T-cell (primary cell): ENCODE data around the gene TMSB15B. TPM values are rescaled to one million over a fixed set of nuclear protein-coding genes. Genes with fewer than 3 reads are reported as not detected.
"Not testable (repeated sequence)": the region's sequence is repeated elsewhere in the genome, so short reads cannot be mapped to it uniquely, and the experiment has no call there.

ENCODE experiments used
- ATAC-seq, 4 experiments: fragments of 200-7000 bp in 3 of 4; fragments of 150-1000 bp in 1 of 4; cut with Tn5 transposase; replicated peaks in 1 of 4; 1 replicate in 3 of 4; 2 replicates in 1 of 4; pipeline ENCODE4 v1.10.0; 2021; ENCODE audit warnings: moderate library complexity in 3 of 4, mild to moderate bottlenecking in 2 of 4, moderate number of reproducible peaks in 1 of 4
- CTCF ChIA-PET, 2 donors: fragments of 300-600 bp; sonication (Branson Sonifier 250); formaldehyde crosslinking; loops; one replicate each; lab custom pipeline; 2022; ENCODE audit warnings: antibody characterized with exemption in 2 of 2; lab: Charles Lee
- POLR2A ChIA-PET, 2 donors: fragments of 300-600 bp; sonication (Branson Sonifier 250); formaldehyde crosslinking; loops; one replicate each; lab custom pipeline; 2022; ENCODE audit warnings: antibody characterized with exemption in 2 of 2; lab: Charles Lee
- DNase-seq, 35 experiments: peaks; one replicate each; pipeline versions ENCODE4 v3.0.0 to v3.0.0-alpha.2; 2013 to 2023
- H3K27ac ChIP-seq: one replicate; pipeline ENCODE4 v1.5.1; 2013; ENCODE audit warnings: low read length
- H3K27me3 ChIP-seq, 2 experiments: replicated peaks in 1 of 2; 1 replicate in 1 of 2; 2 replicates in 1 of 2; pipeline versions ENCODE4 v1.6.1 to v1.7.0; 2013; ENCODE audit warnings: low read length in 1 of 2, mixed read lengths in 1 of 2; ENCODE audit not compliant: control insufficient read depth in 2 of 2, insufficient read depth in 2 of 2; ENCODE audit errors: extremely low read depth in 1 of 2
- H3K36me3 ChIP-seq, 2 donors: 1 replicate in 1 of 2; 2 replicates in 1 of 2; pipeline versions ENCODE4 v1.6.1 to v1.7.0; 2013; ENCODE audit warnings: low read length in 1 of 2; ENCODE audit not compliant: control insufficient read depth in 2 of 2, insufficient read depth in 1 of 2; ENCODE audit errors: extremely low read depth in 1 of 2
- H3K4me1 ChIP-seq, 2 experiments: 1 replicate in 1 of 2; 2 replicates in 1 of 2; pipeline versions ENCODE4 v1.6.1 to v1.7.0; 2013; ENCODE audit warnings: low read length in 2 of 2, mixed read lengths in 1 of 2; ENCODE audit not compliant: insufficient read depth in 2 of 2, control insufficient read depth in 1 of 2; ENCODE audit errors: extremely low read depth in 1 of 2
- H3K4me3 ChIP-seq, 2 donors: 1 replicate in 1 of 2; 2 replicates in 1 of 2; pipeline versions ENCODE4 v1.5.1 to v1.7.0; 2013; ENCODE audit warnings: mild to moderate bottlenecking in 2 of 2, low read length in 1 of 2, moderate library complexity in 1 of 2; ENCODE audit not compliant: control insufficient read depth in 1 of 2; ENCODE audit errors: extremely low read depth in 1 of 2
- H3K9me3 ChIP-seq: 2 replicates; pipeline ENCODE4 v1.7.0; 2013
- H3K27ac Mint-ChIP-seq, 2 donors: one replicate each; pipeline ENCODE4 v1.8.0; 2020 to 2021; ENCODE audit warnings: mild to moderate bottlenecking in 2 of 2, mixed read lengths in 2 of 2
- H3K27me3 Mint-ChIP-seq, 2 donors: one replicate each; pipeline ENCODE4 v1.8.0; 2021 to 2022; ENCODE audit warnings: mixed read lengths in 2 of 2
- H3K36me3 Mint-ChIP-seq: one replicate; pipeline ENCODE4 v1.8.0; 2021; ENCODE audit warnings: mixed read lengths
- H3K4me1 Mint-ChIP-seq, 3 donors: one replicate each; pipeline ENCODE4 v1.8.0; 2020 to 2022; ENCODE audit warnings: mixed read lengths in 3 of 3, mild to moderate bottlenecking in 1 of 3
- H3K4me3 Mint-ChIP-seq, 3 donors: one replicate each; pipeline ENCODE4 v1.8.0; 2020 to 2022; ENCODE audit warnings: mild to moderate bottlenecking in 3 of 3, mixed read lengths in 3 of 3, moderate library complexity in 3 of 3
- H3K9me3 Mint-ChIP-seq, 3 donors: one replicate each; pipeline ENCODE4 v1.8.0; 2020 to 2022; ENCODE audit warnings: mixed read lengths in 3 of 3
- WGBS: methylation state at CpG from one replicate; pipeline ENCODE4 v1.1.5; 2013; ENCODE audit warnings: missing lambda C conversion rate; ENCODE audit not compliant: insufficient coverage; 5-methylcytosine and 5-hydroxymethylcytosine counted together
- total RNA-seq, 35 experiments: library from RNA in 6 of 35; stranded (reverse) in 6 of 35; fragments of 120-200 nt in 1 of 35; gene quantifications; one replicate each; pipeline versions ENCODE4 v1.2.1 to v1.2.4 and lab custom pipeline; 2013 to 2026

Gene TMSB15B
- total RNA-seq, 5 donors from 2014 or later (not counting 1 experiment from before 2014, with no cell fraction given) = 4.1 to 9.1 (median 5.0) TPM

GRCh38 chrX:103920515-103920914 is 41.9 kb upstream of the TMSB15B start:
- CTCF ChIA-PET, H3K36me3 Mint-ChIP-seq, H3K4me3 ChIP-seq, H3K9me3 Mint-ChIP-seq, H3K36me3 ChIP-seq, POLR2A ChIA-PET, H3K9me3 ChIP-seq, H3K27me3 ChIP-seq: not testable (repeated sequence)
- no CpG with 5 or more reads among the region's 3 CpGs for WGBS
- H3K27me3 Mint-ChIP-seq = peaks cover 0 to 11% of the 10 kb centered on the region in 2 donors
- H3K4me1 Mint-ChIP-seq = peaks cover 20 to 31% (median 21%) of the 10 kb centered on the region in 3 donors
- Histone ChIP-seq H3K27ac (peak overlapping the region; percentile 68), H3K4me1 (peaks cover 2 to 21% of the 10 kb centered on the region in 2 experiments)
- H3K27ac Mint-ChIP-seq = peak overlapping the region; percentile 8 to 58
- peak overlapping the region in 1 of 3 donors; percentile 22 for H3K4me3 Mint-ChIP-seq
- ATAC-seq = peak in 1 of 4 experiments; percentile 25
- DNase-seq = peak in 1 of 35 experiments; percentile 14

DNA sequence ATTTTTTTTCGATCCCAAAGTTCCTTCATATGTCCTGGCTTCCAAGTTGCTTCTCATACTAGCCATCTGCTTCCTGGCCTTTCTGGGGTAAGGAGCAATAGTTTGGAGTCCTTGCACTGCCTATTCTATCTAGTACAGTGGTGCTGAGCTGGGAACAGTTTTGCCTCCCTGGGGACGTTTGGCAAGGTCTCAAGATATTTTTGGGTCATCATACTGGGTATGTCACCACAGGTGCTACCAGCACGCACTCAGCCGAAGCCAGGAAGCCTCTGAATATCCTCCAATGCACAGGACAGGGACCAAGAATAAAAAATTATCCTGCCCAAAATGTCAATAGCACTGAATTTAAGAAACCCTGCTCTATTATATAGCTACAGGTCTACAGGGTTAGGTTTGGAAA is 35.4 kb upstream of the TMSB15B start:
- CTCF ChIA-PET = no interaction called here
- Histone ChIP-seq H3K27ac (no peak overlapping the region), H3K9me3 (no peaks in the 10 kb centered on the region), H3K4me1 (no peaks in the 10 kb centered on the region), H3K27me3 (no peaks in the 10 kb centered on the region), H3K36me3 (no peaks in the 10 kb centered on the region), H3K4me3 (no peak overlapping the region)
- Mint-ChIP-seq H3K36me3 (peaks cover 5% of the 10 kb centered on the region), H3K9me3 (no peaks in the 10 kb centered on the region), H3K27me3 (peaks cover 0 to 10% of the 10 kb centered on the region in 2 donors), H3K4me3 (no peak overlapping the region), H3K4me1 (peaks cover 0 to 11% (median 8%) of the 10 kb centered on the region in 3 donors), H3K27ac (no peak overlapping the region)
- DNase-seq (no peak), ATAC-seq (no peak)
- POLR2A ChIA-PET = no interaction called here
- WGBS = no CpG with 5 or more reads among the region's 4 CpGs

- no peak for ATAC-seq
- H3K4me1 ChIP-seq = no peaks in the 10 kb centered on the region
- H3K27me3 ChIP-seq = no peaks in the 10 kb centered on the region
- H3K9me3 ChIP-seq = no peaks in the 10 kb centered on the region
- peaks cover 0 to 10% of the 10 kb centered on the region in 2 donors for H3K27me3 Mint-ChIP-seq
- no peak overlapping the region for H3K4me3 Mint-ChIP-seq
- H3K9me3 Mint-ChIP-seq = no peaks in the 10 kb centered on the region
- no CpG with 5 or more reads among the region's 4 CpGs for WGBS
- no peak overlapping the region for H3K27ac ChIP-seq
- DNase-seq = no peak
- H3K36me3 ChIP-seq = no peaks in the 10 kb centered on the region
- peaks cover 0 to 8% (median 8%) of the 10 kb centered on the region in 3 donors for H3K4me1 Mint-ChIP-seq
- ChIA-PET POLR2A (no interaction called here), CTCF (no interaction called here)
- H3K4me3 ChIP-seq = no peak overlapping the region
- no peak overlapping the region for H3K27ac Mint-ChIP-seq
- peaks cover 5% of the 10 kb centered on the region for H3K36me3 Mint-ChIP-seq
Observed at GRCh38 chrX:103927633-103928032, 34.8 kb upstream of the TMSB15B start.

- H3K9me3 Mint-ChIP-seq = no peaks in the 10 kb centered on the region
- no peak overlapping the region for H3K4me3 ChIP-seq
- no peaks in the 10 kb centered on the region for H3K9me3 ChIP-seq
- H3K27me3 Mint-ChIP-seq = peaks cover 0 to 5% of the 10 kb centered on the region in 2 donors
- peaks cover 16% of the 10 kb centered on the region for H3K36me3 Mint-ChIP-seq
- POLR2A ChIA-PET = no interaction called here
- H3K4me1 Mint-ChIP-seq = no peaks in the 10 kb centered on the region
- DNase-seq (no peak), ATAC-seq (no peak)
- no peaks in the 10 kb centered on the region for H3K27me3 ChIP-seq
- H3K36me3 ChIP-seq = no peaks in the 10 kb centered on the region
- H3K4me1 ChIP-seq = no peaks in the 10 kb centered on the region
- no peak overlapping the region for H3K27ac ChIP-seq
- CTCF ChIA-PET = interaction anchor here (0.6 to 0.9 kb wide), 4 partner anchors 12 to 186 kb away, joined by 3 to 4 read pairs (median 3); no protein-coding TSS in a partner anchor
- H3K27ac Mint-ChIP-seq = no peak overlapping the region
- WGBS = no CpG with 5 or more reads among the region's 4 CpGs
- H3K4me3 Mint-ChIP-seq = no peak overlapping the region
Observed at GRCh38 chrX:103932133-103932532, 30.3 kb upstream of the TMSB15B start.

DNA sequence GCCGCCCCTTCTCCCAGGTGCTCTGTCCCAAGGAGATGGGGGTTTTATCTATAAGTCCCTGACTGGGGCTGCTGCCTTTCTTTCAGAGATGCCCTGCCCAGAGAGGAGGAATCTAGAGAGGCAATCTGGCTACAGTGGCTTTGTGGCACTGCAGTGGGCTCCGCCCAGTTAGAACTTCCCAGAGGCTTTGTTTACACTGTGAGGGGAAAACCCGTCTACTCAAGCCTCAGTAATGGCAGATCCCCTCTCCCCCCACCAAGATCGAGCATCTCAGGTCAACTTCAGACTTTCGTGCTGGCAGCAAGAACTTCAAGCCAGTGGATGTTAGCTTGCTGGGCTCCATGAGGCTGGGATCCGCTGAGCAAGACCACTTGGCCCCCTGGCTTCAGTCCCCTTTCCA is 22.2 kb upstream of the TMSB15B start:
- H3K9me3 Mint-ChIP-seq, H3K9me3 ChIP-seq: not testable (repeated sequence)

DNA sequence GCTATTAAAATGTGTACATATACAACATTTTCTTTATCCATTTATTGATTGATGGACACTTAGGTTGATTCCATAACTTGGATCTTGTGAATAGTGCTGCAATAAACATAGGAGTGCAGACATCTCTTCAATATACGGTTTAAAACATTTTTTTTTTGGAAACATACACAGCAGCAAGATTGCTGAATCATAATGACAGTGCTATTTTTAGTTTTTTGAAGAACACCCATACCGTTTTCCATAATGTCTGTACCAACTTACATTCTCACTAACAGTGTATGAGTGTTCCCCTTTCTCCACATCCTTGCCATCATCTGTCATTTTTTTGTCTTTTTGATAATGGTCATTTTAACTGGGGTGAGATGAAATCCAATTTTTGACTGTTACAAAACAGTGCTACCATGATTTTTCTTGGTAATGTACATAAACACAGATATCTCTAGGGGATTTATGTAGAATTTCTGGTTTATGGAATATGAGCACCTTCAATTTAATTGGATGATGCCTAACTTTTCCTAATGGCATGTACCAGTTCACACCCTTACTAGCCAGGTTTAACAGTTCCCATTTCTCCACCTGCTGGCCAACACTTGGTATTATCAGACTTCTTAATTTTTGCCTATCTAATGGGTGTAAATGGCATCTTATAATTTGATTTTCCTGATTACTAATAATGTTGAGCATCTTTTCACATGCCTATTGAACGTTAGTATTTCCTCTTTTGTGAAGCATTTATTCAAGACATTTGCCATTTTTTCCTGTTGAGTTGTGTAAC is 21.0 kb upstream of the TMSB15B start:
- Mint-ChIP-seq H3K27ac (no peak overlapping the region), H3K9me3 (no peaks in the 10 kb centered on the region), H3K27me3 (peaks cover 0 to 8% of the 10 kb centered on the region in 2 donors), H3K4me3 (no peak overlapping the region), H3K4me1 (peaks cover 10 to 27% (median 12%) of the 10 kb centered on the region in 3 donors), H3K36me3 (peaks cover 3% of the 10 kb centered on the region)
- no peak for ATAC-seq
- Histone ChIP-seq H3K9me3 (no peaks in the 10 kb centered on the region), H3K27ac (no peak overlapping the region), H3K4me1 (peaks cover 2 to 11% of the 10 kb centered on the region in 2 experiments), H3K36me3 (no peaks in the 10 kb centered on the region), H3K27me3 (no peaks in the 10 kb centered on the region), H3K4me3 (no peak overlapping the region)
- ChIA-PET POLR2A (no interaction called here), CTCF (interaction anchor here (0.6 to 2.1 kb wide), 4 partner anchors 22 to 96 kb away, joined by 3 to 11 read pairs (median 8); no protein-coding TSS in a partner anchor)
- no CpG with 5 or more reads among the region's 3 CpGs for WGBS
- DNase-seq = peak in 3 of 35 experiments; percentile 0 to 58 (median 3)

More for the DNA sequence above, 22.2 kb upstream of the TMSB15B start:
- H3K27me3 Mint-ChIP-seq, H3K27ac Mint-ChIP-seq, H3K27me3 ChIP-seq, H3K4me3 ChIP-seq, H3K4me3 Mint-ChIP-seq, H3K36me3 ChIP-seq, H3K27ac ChIP-seq, POLR2A ChIA-PET, H3K36me3 Mint-ChIP-seq, ATAC-seq: not testable (repeated sequence)
- peaks cover 10 to 27% (median 12%) of the 10 kb centered on the region in 3 donors for H3K4me1 Mint-ChIP-seq
- DNase-seq = peak in 1 of 35 experiments; percentile 5
- CTCF ChIA-PET = interaction anchor here (0.6 to 2.1 kb wide), 4 partner anchors 21 to 95 kb away, joined by 4 to 11 read pairs (median 8); no protein-coding TSS in a partner anchor
- H3K4me1 ChIP-seq = peaks cover 2 to 11% of the 10 kb centered on the region in 2 experiments
- WGBS = 100% methylated on average over 1 of the region's 6 CpGs
